ENCODE data around the gene ARHGAP15.

Gene ARHGAP15

DNA sequence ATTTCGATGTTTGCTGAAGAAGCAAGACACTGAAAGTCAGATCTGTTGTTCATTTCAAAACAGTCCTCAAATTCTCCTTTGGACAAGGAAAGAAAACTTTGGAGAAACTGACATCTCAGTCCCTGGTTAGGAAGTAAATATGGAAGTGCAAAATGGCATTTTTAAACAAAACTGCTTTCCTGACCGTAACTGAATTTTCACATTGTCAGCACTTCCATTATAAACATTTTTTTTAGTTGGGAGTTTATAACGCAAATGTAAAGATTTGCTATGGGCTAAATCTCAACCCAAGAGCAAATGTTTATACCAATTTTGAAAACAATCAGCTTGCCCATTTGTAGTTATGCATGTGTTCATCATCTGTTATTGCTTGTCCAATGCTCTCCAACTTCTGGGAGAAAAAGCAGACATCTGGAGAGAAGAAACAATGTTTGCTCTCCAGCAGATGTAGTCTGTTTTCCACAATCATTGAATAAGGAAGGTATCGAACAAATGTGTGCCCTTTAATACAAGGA is 520.1 kb downstream of the ARHGAP15 start:
- no peak for TF ChIP-seq CEBPB (IDR thresholded peaks at IDR 0.05)
- no peak for TF ChIP-seq NFIC (IDR thresholded peaks at IDR 0.05)
- TF ChIP-seq TAF1 (IDR thresholded peaks at IDR 0.05; ENCODE audit: low read depth): no peak
- TF ChIP-seq FOXM1 (IDR thresholded peaks at IDR 0.05; ENCODE audit: borderline replicate concordance, low read depth): no peak
- TF ChIP-seq CREB1 (IDR thresholded peaks at IDR 0.05; ENCODE audit: low read depth): no peak
- TF ChIP-seq RAD21 (IDR thresholded peaks at IDR 0.05; ENCODE audit: low read depth): no peak
- TF ChIP-seq EP300 (IDR thresholded peaks at IDR 0.05; ENCODE audit: borderline replicate concordance): no peak

DNA sequence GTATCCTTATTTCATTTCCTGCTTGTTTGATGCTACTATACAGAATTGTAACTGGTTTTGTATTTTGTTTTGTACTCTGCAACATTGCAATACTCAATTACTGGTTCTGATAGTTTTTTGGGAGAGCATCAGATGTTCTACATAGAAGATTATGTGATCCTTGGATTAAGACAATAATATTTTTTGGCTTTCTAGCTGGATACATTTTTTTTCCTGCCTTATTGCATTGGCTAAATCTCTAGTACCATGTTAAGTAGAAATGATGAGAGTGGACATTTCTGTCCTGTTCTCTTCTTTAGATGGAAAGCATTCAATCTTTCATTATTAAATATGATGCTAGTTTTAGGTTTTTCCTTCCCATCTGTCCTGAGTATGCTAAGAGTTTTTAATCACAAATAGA is 523.5 kb downstream of the ARHGAP15 start:
- TF ChIP-seq EP300 (IDR thresholded peaks at IDR 0.05; ENCODE audit: borderline replicate concordance): no peak

DNA sequence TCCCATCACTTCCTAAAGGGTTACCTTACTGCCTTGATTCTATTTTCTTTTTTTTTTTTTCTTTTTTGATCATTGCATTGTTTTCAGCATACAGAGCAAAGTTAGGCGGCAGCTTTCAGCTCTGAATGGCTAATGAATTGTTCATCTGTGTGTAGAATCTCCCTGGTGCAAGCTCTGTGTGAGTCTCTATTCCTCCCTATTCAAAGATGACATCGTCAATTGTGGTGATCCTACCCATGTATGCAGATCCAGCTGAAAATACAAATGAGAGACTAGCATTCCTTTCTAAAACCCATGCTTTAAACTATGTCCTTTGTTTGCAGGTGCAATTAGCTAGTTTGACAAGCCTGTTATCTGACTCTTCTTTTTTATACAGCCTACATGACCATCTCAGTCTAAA is 539.0 kb downstream of the ARHGAP15 start:
- TF ChIP-seq TCF12 (IDR thresholded peaks at IDR 0.05; ENCODE audit: low read depth) (no peak), EP300 (IDR thresholded peaks at IDR 0.05; ENCODE audit: borderline replicate concordance) (no peak), TAF1 (IDR thresholded peaks at IDR 0.05; ENCODE audit: low read depth) (no peak), FOXM1 (IDR thresholded peaks at IDR 0.05; ENCODE audit: borderline replicate concordance, low read depth) (no peak), EGR1 (IDR thresholded peaks at IDR 0.05) (no peak), YY1 (IDR thresholded peaks at IDR 0.05; ENCODE audit: low read depth) (no peak), ZBTB7A (IDR thresholded peaks at IDR 0.05; ENCODE audit: low read depth) (no peak)
- TF ChIP-seq, protein P1, sequence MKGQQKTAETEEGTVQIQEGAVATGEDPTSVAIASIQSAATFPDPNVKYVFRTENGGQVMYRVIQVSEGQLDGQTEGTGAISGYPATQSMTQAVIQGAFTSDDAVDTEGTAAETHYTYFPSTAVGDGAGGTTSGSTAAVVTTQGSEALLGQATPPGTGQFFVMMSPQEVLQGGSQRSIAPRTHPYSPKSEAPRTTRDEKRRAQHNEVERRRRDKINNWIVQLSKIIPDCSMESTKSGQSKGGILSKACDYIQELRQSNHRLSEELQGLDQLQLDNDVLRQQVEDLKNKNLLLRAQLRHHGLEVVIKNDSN (IDR thresholded peaks at IDR 0.05): no peak

DNA sequence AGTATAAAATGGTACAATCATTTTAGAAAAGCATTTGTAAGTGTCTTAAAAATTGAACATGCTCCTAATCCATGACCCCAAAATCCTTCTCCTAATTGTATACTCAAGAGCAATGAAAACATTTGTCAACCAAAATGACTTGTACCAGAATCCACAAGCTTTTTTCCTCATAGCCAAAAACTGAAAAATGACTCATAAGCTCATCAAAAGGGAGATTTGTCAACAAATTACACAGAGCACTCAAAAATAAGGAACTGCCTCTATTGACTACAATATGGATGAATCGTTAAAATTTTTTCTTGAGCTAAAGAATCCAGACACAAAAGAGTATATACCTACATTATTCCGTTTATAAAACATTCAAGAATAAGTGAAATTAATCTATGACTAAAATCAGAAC is 544.8 kb downstream of the ARHGAP15 start:
- TF ChIP-seq TAF1 (IDR thresholded peaks at IDR 0.05; ENCODE audit: low read depth): no peak
- TF ChIP-seq, protein P2, sequence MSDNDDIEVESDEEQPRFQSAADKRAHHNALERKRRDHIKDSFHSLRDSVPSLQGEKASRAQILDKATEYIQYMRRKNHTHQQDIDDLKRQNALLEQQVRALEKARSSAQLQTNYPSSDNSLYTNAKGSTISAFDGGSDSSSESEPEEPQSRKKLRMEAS (IDR thresholded peaks at IDR 0.05): no peak
- no peak for TF ChIP-seq TCF12 (IDR thresholded peaks at IDR 0.05; ENCODE audit: low read depth)
- TF ChIP-seq NFIC (IDR thresholded peaks at IDR 0.05): no peak
- TF ChIP-seq, protein P3, sequence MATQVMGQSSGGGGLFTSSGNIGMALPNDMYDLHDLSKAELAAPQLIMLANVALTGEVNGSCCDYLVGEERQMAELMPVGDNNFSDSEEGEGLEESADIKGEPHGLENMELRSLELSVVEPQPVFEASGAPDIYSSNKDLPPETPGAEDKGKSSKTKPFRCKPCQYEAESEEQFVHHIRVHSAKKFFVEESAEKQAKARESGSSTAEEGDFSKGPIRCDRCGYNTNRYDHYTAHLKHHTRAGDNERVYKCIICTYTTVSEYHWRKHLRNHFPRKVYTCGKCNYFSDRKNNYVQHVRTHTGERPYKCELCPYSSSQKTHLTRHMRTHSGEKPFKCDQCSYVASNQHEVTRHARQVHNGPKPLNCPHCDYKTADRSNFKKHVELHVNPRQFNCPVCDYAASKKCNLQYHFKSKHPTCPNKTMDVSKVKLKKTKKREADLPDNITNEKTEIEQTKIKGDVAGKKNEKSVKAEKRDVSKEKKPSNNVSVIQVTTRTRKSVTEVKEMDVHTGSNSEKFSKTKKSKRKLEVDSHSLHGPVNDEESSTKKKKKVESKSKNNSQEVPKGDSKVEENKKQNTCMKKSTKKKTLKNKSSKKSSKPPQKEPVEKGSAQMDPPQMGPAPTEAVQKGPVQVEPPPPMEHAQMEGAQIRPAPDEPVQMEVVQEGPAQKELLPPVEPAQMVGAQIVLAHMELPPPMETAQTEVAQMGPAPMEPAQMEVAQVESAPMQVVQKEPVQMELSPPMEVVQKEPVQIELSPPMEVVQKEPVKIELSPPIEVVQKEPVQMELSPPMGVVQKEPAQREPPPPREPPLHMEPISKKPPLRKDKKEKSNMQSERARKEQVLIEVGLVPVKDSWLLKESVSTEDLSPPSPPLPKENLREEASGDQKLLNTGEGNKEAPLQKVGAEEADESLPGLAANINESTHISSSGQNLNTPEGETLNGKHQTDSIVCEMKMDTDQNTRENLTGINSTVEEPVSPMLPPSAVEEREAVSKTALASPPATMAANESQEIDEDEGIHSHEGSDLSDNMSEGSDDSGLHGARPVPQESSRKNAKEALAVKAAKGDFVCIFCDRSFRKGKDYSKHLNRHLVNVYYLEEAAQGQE (IDR thresholded peaks at IDR 0.05; ENCODE audit: low read depth): no peak
- no peak for TF ChIP-seq FOXM1 (IDR thresholded peaks at IDR 0.05; ENCODE audit: borderline replicate concordance, low read depth)
- no peak for TF ChIP-seq CREB1 (IDR thresholded peaks at IDR 0.05; ENCODE audit: low read depth)
- TF ChIP-seq RAD21 (IDR thresholded peaks at IDR 0.05; ENCODE audit: low read depth): no peak
- no peak for TF ChIP-seq ZBTB7A (IDR thresholded peaks at IDR 0.05; ENCODE audit: low read depth)
- no peak for TF ChIP-seq TEAD4 (IDR thresholded peaks at IDR 0.05)
- TF ChIP-seq YY1 (IDR thresholded peaks at IDR 0.05; ENCODE audit: low read depth): no peak

DNA sequence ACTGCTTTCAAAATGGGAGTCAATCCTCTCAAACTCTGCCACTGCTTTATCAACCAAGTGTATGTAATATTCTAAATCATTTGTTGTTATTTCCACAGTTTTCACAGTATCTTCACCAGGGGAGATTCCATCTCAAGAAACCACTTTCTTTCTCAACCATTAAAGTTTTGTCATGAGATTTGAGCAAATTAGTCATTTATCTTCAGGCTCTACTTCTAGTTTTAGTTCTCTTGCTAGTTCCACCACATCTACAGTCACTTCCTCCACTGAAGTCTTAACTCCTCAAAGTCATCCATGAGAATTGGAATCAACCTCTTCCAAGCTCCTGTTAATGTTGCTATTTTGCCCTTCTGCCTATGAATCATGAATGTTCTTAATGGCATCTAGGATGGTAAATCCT is 545.8 kb downstream of the ARHGAP15 start:
- TF ChIP-seq FOXM1 (IDR thresholded peaks at IDR 0.05; ENCODE audit: borderline replicate concordance, low read depth) (no peak), ZBTB7A (IDR thresholded peaks at IDR 0.05; ENCODE audit: low read depth) (no peak), NFIC (IDR thresholded peaks at IDR 0.05) (no peak), CREB1 (IDR thresholded peaks at IDR 0.05; ENCODE audit: low read depth) (no peak), EGR1 (IDR thresholded peaks at IDR 0.05) (no peak), TAF1 (IDR thresholded peaks at IDR 0.05; ENCODE audit: low read depth) (no peak), RAD21 (IDR thresholded peaks at IDR 0.05; ENCODE audit: low read depth) (no peak), TEAD4 (IDR thresholded peaks at IDR 0.05) (no peak), YY1 (IDR thresholded peaks at IDR 0.05; ENCODE audit: low read depth) (no peak), EP300 (IDR thresholded peaks at IDR 0.05; ENCODE audit: borderline replicate concordance) (no peak), TCF12 (IDR thresholded peaks at IDR 0.05; ENCODE audit: low read depth) (no peak), CEBPB (IDR thresholded peaks at IDR 0.05) (no peak)
- TF ChIP-seq, protein P1 (IDR thresholded peaks at IDR 0.05): no peak
- TF ChIP-seq, protein P3 (IDR thresholded peaks at IDR 0.05; ENCODE audit: low read depth): no peak
- TF ChIP-seq, protein P2 (IDR thresholded peaks at IDR 0.05): no peak

DNA sequence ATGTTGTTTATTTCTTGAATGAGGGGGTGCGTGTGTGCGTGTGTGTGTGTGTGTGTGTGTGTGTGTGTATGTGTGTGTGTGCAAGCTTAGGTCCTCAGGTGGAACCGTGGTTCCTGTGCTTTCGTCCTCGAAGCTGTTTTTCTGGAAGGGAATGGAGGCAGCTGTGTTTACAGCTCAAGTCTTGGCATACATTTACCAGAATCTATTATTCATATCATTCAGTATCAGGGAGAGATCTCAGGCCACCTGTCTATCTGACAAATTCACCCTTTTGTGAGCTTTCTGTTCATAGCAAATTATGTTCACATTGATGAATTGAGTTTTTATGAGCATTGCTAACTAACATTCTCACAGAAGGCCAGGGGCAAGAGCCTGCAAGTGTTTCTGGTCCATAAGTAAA is 550.4 kb downstream of the ARHGAP15 start:
- TF ChIP-seq, protein P1 (IDR thresholded peaks at IDR 0.05): no peak
- TF ChIP-seq CREB1 (IDR thresholded peaks at IDR 0.05; ENCODE audit: low read depth) (no peak), TAF1 (IDR thresholded peaks at IDR 0.05; ENCODE audit: low read depth) (no peak), FOXM1 (IDR thresholded peaks at IDR 0.05; ENCODE audit: borderline replicate concordance, low read depth) (no peak), NFIC (IDR thresholded peaks at IDR 0.05) (no peak), TCF12 (IDR thresholded peaks at IDR 0.05; ENCODE audit: low read depth) (no peak), EP300 (IDR thresholded peaks at IDR 0.05; ENCODE audit: borderline replicate concordance) (no peak), TEAD4 (IDR thresholded peaks at IDR 0.05) (no peak), CEBPB (IDR thresholded peaks at IDR 0.05) (no peak), YY1 (IDR thresholded peaks at IDR 0.05; ENCODE audit: low read depth) (no peak), RAD21 (IDR thresholded peaks at IDR 0.05; ENCODE audit: low read depth) (no peak)
- TF ChIP-seq, protein P3 (IDR thresholded peaks at IDR 0.05; ENCODE audit: low read depth): no peak
- TF ChIP-seq, protein P2 (IDR thresholded peaks at IDR 0.05): no peak

All from Ishikawa (cell line).